Hepatocyte (in vitro differentiated cells): ENCODE results near the gene CCDC198.

ENCODE experiments used
- CTCF ChIP-seq: fragments of 200-600 bp; sonication (generic); IDR thresholded peaks from 2 replicates; pipeline ENCODE4 v1.5.1; 2016; ENCODE audit warnings: antibody characterized with exemption, mild to moderate bottlenecking; ENCODE audit not compliant: poor library complexity
- EZH2 ChIP-seq: fragments of 200-600 bp; sonication (generic); IDR thresholded peaks from 2 replicates; pipeline ENCODE4 v1.6.1; 2016; ENCODE audit warnings: antibody characterized with exemption, mild to moderate bottlenecking, borderline replicate concordance
- EZH2phosphoT487 ChIP-seq: fragments of 200-600 bp; sonication (generic); IDR thresholded peaks from one replicate; pipeline ENCODE4 v1.6.1; 2018; ENCODE audit warnings: antibody characterized with exemption, mild to moderate bottlenecking, low read depth, moderate library complexity; ENCODE audit not compliant: unreplicated experiment, severe bottlenecking

DNA sequence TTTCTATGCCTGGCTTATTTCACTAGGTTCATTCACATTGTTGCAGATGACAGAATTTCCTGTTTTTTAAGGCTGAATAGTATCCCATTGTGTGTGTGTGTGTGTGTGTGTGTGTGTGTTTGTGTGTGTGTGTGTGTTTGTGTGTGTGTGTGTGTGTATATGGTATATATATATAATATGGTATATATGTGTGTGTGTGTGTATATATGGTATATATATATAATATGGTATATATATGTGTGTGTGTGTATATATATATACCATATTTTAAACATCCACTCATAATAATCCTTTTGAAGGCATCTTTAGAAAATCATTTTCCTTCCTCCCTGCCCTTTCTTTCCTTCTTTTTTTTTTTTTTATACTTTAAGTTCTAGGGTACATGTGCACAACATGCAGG lies 5.0 kb upstream of the CCDC198 start:
- no peak for TF ChIP-seq CTCF
- TF ChIP-seq EZH2phosphoT487 = no peak
- no peak for TF ChIP-seq EZH2
